ENCODE results near the gene HNRNPUL1. TPM values are rescaled to one million over a fixed set of nuclear protein-coding genes. Genes with fewer than 3 reads are reported as not detected.

The HNRNPUL1 gene
- total and polyA plus RNA-seq, 2 of the 8 experiments (the other 6 are each of a cell fraction or from before 2014, with no cell fraction given) = 99.5 to 264 TPM

- Histone ChIP-seq H3K18ac (ENCODE audit: extremely low read depth, low read length) (no peak overlapping the region), H3K27me3 (replicated peaks in 1 of 4; ENCODE audit: control insufficient read depth in 3 of 4, extremely low read depth in 1 of 4, insufficient read depth in 3 of 4, low read length in 3 of 4) (no peaks in the 10 kb centered on the region), H4K8ac (ENCODE audit: extremely low read depth, insufficient read depth, low read length) (no peak overlapping the region), H3K14ac (ENCODE audit: insufficient read length) (no peak overlapping the region), H3K36me3 (ENCODE audit: control insufficient read depth in 2 of 4, insufficient read depth in 4 of 4, low read length in 3 of 4) (peaks cover 74 to 98% (median 91%) of the 10 kb centered on the region in 4 experiments), H3K4me2 (ENCODE audit: insufficient read depth in 1 of 2, low read depth in 2 of 2, low read length in 2 of 2) (no peak overlapping the region), H2AK5ac (ENCODE audit: low read depth, low read length) (no peak overlapping the region), H2BK5ac (ENCODE audit: low read depth, low read length) (no peak overlapping the region), H3K9me3 (ENCODE audit: insufficient read depth in 2 of 2, low read depth in 1 of 2, low read length in 1 of 2) (no peaks in the 10 kb centered on the region), H3K27ac (ENCODE audit: low read depth, low read length) (no peak overlapping the region), H2BK120ac (replicated peaks; ENCODE audit: low read depth, low read length) (no peak overlapping the region), H3K23ac (ENCODE audit: insufficient read length) (no peak overlapping the region), H3K4ac (replicated peaks; ENCODE audit: insufficient read length, low read depth, low read length) (no peak overlapping the region), H2AFZ (ENCODE audit: low read length) (no peak overlapping the region), H3K4me1 (replicated peaks in 1 of 4; ENCODE audit: control insufficient read depth in 3 of 4, insufficient read depth in 4 of 4, low read length in 3 of 4) (no peaks in the 10 kb centered on the region), H3K79me1 (ENCODE audit: low read depth, low read length) (peaks cover 4% of the 10 kb centered on the region; the same call in 1 of the 2 replicates), H2BK15ac (ENCODE audit: low read length) (no peak overlapping the region), H4K20me1 (replicated peaks in 1 of 2; ENCODE audit: control insufficient read depth in 1 of 2, insufficient read depth in 2 of 2, low read length in 2 of 2) (peaks cover 12 to 20% of the 10 kb centered on the region in 2 experiments), H2BK20ac (ENCODE audit: low read length) (no peak overlapping the region), H3K9ac (replicated peaks in 1 of 4; ENCODE audit: extremely low read depth in 1 of 4, low read depth in 3 of 4, low read length in 3 of 4) (no peak overlapping the region), H2BK12ac (ENCODE audit: low read depth, low read length) (no peak overlapping the region), H3K4me3 (ENCODE audit: extremely low read depth in 1 of 4, insufficient read depth in 2 of 4, low read depth in 3 of 4, low read length in 4 of 4) (no peak overlapping the region), H4K5ac (ENCODE audit: insufficient read length, low read depth, low read length) (no peak overlapping the region), H3K23me2 (ENCODE audit: low read depth, low read length) (no peaks in the 10 kb centered on the region), H3K56ac (replicated peaks; ENCODE audit: insufficient read length, low read depth, low read length) (no peak overlapping the region), H3K79me2 (ENCODE audit: control insufficient read depth in 1 of 2, insufficient read depth in 2 of 2, low read length in 2 of 2) (peaks cover 3 to 4% of the 10 kb centered on the region in 2 experiments; a peak in 1 of 4 replicates), H4K91ac (replicated peaks; ENCODE audit: insufficient read length, low read length) (no peak overlapping the region)
- no peak for DNase-seq (ENCODE audit: low read depth in 1 of 2, low spot score in 2 of 2)
- ChIA-PET POLR2A (ENCODE audit: partially characterized antibody) (interaction anchor here (1.0 to 38.6 kb wide), 5 partner anchors 10 to 33 kb away, joined by 3 to 579 read pairs (median 6); partner anchors contain the start of genes CCDC97 and HNRNPUL1), CTCF (ENCODE audit: partially characterized antibody) (interaction anchor here (0.8 to 1.7 kb wide), 4 partner anchors 14 to 70 kb away, joined by 3 to 5 read pairs (median 4); no protein-coding TSS in a partner anchor)
- no peak for FAIRE-seq
- WGBS, 2 experiments (ENCODE audit: extremely low coverage in 1 of 2, insufficient coverage in 1 of 2, insufficient read length in 1 of 2, insufficient replicate concordance in 2 of 2, low coverage in 1 of 2, low lambda C conversion rate in 2 of 2, missing lambda C conversion rate in 1 of 2) = 96% methylated on average over 5 of the region's 5 CpGs; no CpG with 5 or more reads in 1 of the 2 experiments
- no peak for TF ChIP-seq CEBPB (IDR thresholded peaks at IDR 0.05; ENCODE audit: low read depth, low read length)
- TF ChIP-seq EP300 (IDR thresholded peaks at IDR 0.05; ENCODE audit: borderline replicate concordance in 1 of 2, low read depth in 2 of 2, low read length in 2 of 2) = no peak
- no peak for TF ChIP-seq NANOG (IDR thresholded peaks at IDR 0.05; ENCODE audit: insufficient read depth, low read depth, low read length, poor library complexity, severe bottlenecking)
- TF ChIP-seq RNF2 (IDR thresholded peaks at IDR 0.05; ENCODE audit: borderline replicate concordance, low read depth, low read length, missing control alignments, poor library complexity, severe bottlenecking) = no peak
- no peak for TF ChIP-seq NRF1 (IDR thresholded peaks at IDR 0.05; ENCODE audit: low read depth, low read length)
- no peak for TF ChIP-seq SIN3A (conservative IDR thresholded peaks at IDR 0.05 in 1 of 2, IDR thresholded peaks at IDR 0.05 in 1 of 2; ENCODE audit: low read depth in 1 of 2, low read length in 2 of 2)
- TF ChIP-seq CHD2 (IDR thresholded peaks at IDR 0.05; ENCODE audit: low read length) = no peak
- TF ChIP-seq MAX (IDR thresholded peaks at IDR 0.05) = no peak
- no peak for TF ChIP-seq CBX8 (IDR thresholded peaks at IDR 0.05; ENCODE audit: borderline replicate concordance, low read depth, low read length)
Measured at GRCh38 chr19:41274802-41275201, 10.6 kb downstream of the HNRNPUL1 start.
